H9 (cell line): ENCODE data around the gene EFEMP1. TPM values are rescaled to one million over a fixed set of nuclear protein-coding genes. Genes with fewer than 3 reads are reported as not detected.

Source experiments
- DNase-seq: peaks from one replicate; pipeline ENCODE4 v3.0.0-alpha.2; 2017
- H2AFZ ChIP-seq: one replicate; pipeline ENCODE4 v1.6.1; 2013; ENCODE audit warnings: mild to moderate bottlenecking, low read length, control low read depth, moderate library complexity
- H2AK5ac ChIP-seq: 2 replicates; pipeline ENCODE4 v1.6.1; 2013; ENCODE audit warnings: low read length, control low read depth, mixed read lengths; ENCODE audit not compliant: insufficient read length
- H2BK120ac ChIP-seq: one replicate; pipeline ENCODE4 v1.6.1; 2013; ENCODE audit warnings: low read depth, mild to moderate bottlenecking, low read length, control low read depth, inconsistent platforms; ENCODE audit not compliant: poor library complexity, severe bottlenecking
- H2BK12ac ChIP-seq: 2 replicates; pipeline ENCODE4 v1.6.1; 2013; ENCODE audit warnings: low read length, control low read depth, mixed read lengths, low read depth; ENCODE audit not compliant: insufficient read length
- H2BK15ac ChIP-seq: 2 replicates; pipeline ENCODE4 v1.6.1; 2013; ENCODE audit warnings: low read depth, low read length, control low read depth
- H2BK20ac ChIP-seq: one replicate; pipeline ENCODE4 v1.6.1; 2013; ENCODE audit warnings: low read depth, mild to moderate bottlenecking, low read length, control low read depth, inconsistent platforms; ENCODE audit not compliant: poor library complexity, severe bottlenecking
- H2BK5ac ChIP-seq: 2 replicates; pipeline ENCODE4 v1.6.1; 2013; ENCODE audit warnings: low read length, control low read depth, mixed read lengths; ENCODE audit not compliant: insufficient read length
- H3K14ac ChIP-seq: 2 replicates; pipeline ENCODE4 v1.6.1; 2013; ENCODE audit warnings: low read length, control low read depth; ENCODE audit not compliant: insufficient read depth
- H3K18ac ChIP-seq: 2 replicates; pipeline ENCODE4 v1.6.1; 2013; ENCODE audit warnings: low read depth, mild to moderate bottlenecking, mixed read lengths, low read length, control low read depth; ENCODE audit not compliant: insufficient read length
- H3K23ac ChIP-seq: 2 replicates; pipeline ENCODE4 v1.6.1; 2013; ENCODE audit warnings: low read length, control low read depth, mixed read lengths, low read depth; ENCODE audit not compliant: insufficient read length
- H3K23me2 ChIP-seq: 2 replicates; pipeline ENCODE4 v1.6.1; 2013; ENCODE audit warnings: low read depth, mild to moderate bottlenecking, mixed read lengths, low read length, control low read depth; ENCODE audit not compliant: insufficient read length, poor library complexity, severe bottlenecking
- H3K27ac ChIP-seq: 2 replicates; pipeline ENCODE4 v1.5.1; 2013; ENCODE audit warnings: low read length, control low read depth, mixed read lengths, low read depth; ENCODE audit not compliant: insufficient read length
- H3K27me3 ChIP-seq: 2 replicates; pipeline ENCODE4 v1.6.1; 2013; ENCODE audit warnings: low read length, control low read depth, inconsistent platforms; ENCODE audit not compliant: insufficient read depth
- H3K4ac ChIP-seq: 2 replicates; pipeline ENCODE4 v1.6.1; 2013; ENCODE audit warnings: low read depth, mild to moderate bottlenecking, control low read depth, inconsistent platforms, low read length, moderate library complexity
- H3K4me1 ChIP-seq: 2 replicates; pipeline ENCODE4 v1.6.1; 2013; ENCODE audit warnings: low read length, control low read depth, inconsistent platforms; ENCODE audit not compliant: insufficient read depth
- H3K4me2 ChIP-seq: 2 replicates; pipeline ENCODE4 v1.6.1; 2013; ENCODE audit warnings: low read length, control low read depth, mixed read lengths; ENCODE audit not compliant: insufficient read length, insufficient read depth
- H3K56ac ChIP-seq: 2 replicates; pipeline ENCODE4 v1.6.1; 2013; ENCODE audit warnings: low read depth, mild to moderate bottlenecking, mixed read lengths, low read length, control low read depth; ENCODE audit not compliant: insufficient read length
- H3K79me1 ChIP-seq: 2 replicates; pipeline ENCODE4 v1.6.1; 2013; ENCODE audit warnings: low read depth, mild to moderate bottlenecking, moderate library complexity, low read length, control low read depth, inconsistent platforms; ENCODE audit not compliant: insufficient read depth, poor library complexity, severe bottlenecking
- H3K79me2 ChIP-seq: 2 replicates; pipeline ENCODE4 v1.6.1; 2013; ENCODE audit warnings: low read length, control low read depth, inconsistent platforms; ENCODE audit not compliant: insufficient read depth
- H3K9ac ChIP-seq: 2 replicates; pipeline ENCODE4 v1.6.1; 2013; ENCODE audit warnings: low read length, control low read depth, mixed read lengths; ENCODE audit not compliant: insufficient read length; ENCODE audit errors: extremely low read depth
- H3K9me3 ChIP-seq: one replicate; pipeline ENCODE4 v1.6.1; 2013; ENCODE audit warnings: low read depth, low read length, inconsistent platforms; ENCODE audit not compliant: control insufficient read depth
- H3T11ph ChIP-seq: one replicate; pipeline ENCODE4 v1.6.1; 2013; ENCODE audit warnings: mild to moderate bottlenecking, low read length, control low read depth, inconsistent platforms
- H4K20me1 ChIP-seq: one replicate; pipeline ENCODE4 v1.6.1; 2013; ENCODE audit not compliant: control insufficient read depth, insufficient read length, insufficient read depth
- H4K5ac ChIP-seq: 2 replicates; pipeline ENCODE4 v1.6.1; 2013; ENCODE audit warnings: low read depth, mild to moderate bottlenecking, mixed read lengths, low read length, control low read depth; ENCODE audit not compliant: insufficient read length
- H4K8ac ChIP-seq: replicated peaks from 2 replicates; pipeline ENCODE4 v1.6.1; 2013; ENCODE audit warnings: low read length, control low read depth, mixed read lengths, low read depth; ENCODE audit not compliant: insufficient read length
- H4K91ac ChIP-seq: 2 replicates; pipeline ENCODE4 v1.6.1; 2013; ENCODE audit warnings: low read depth, mild to moderate bottlenecking, moderate library complexity, mixed read lengths, low read length, control low read depth; ENCODE audit not compliant: insufficient read length
- H3K27ac Mint-ChIP-seq, 3 experiments: 2 replicates in 2 of 3; 3 replicates in 1 of 3; pipeline ENCODE4 v1.8.0; 2020 to 2021; ENCODE audit warnings: mixed read lengths in 3 of 3, mild to moderate bottlenecking in 1 of 3, moderate library complexity in 1 of 3
- H3K27me3 Mint-ChIP-seq: 2 replicates; pipeline ENCODE4 v1.8.0; 2021; ENCODE audit warnings: low read depth, mild to moderate bottlenecking, moderate library complexity, mixed read lengths
- H3K36me3 Mint-ChIP-seq, 3 experiments: 2 replicates in 2 of 3; 3 replicates in 1 of 3; pipeline ENCODE4 v1.8.0; 2020 to 2021; ENCODE audit warnings: low read depth in 3 of 3, mixed read lengths in 3 of 3; ENCODE audit not compliant: insufficient read depth in 1 of 3
- H3K4me1 Mint-ChIP-seq, 2 experiments: 2 replicates each; pipeline ENCODE4 v1.8.0; 2020; ENCODE audit warnings: mixed read lengths in 2 of 2
- H3K4me3 Mint-ChIP-seq, 2 experiments: 2 replicates in 1 of 2; 3 replicates in 1 of 2; pipeline ENCODE4 v1.8.0; 2020 to 2021; ENCODE audit warnings: mild to moderate bottlenecking in 2 of 2, mixed read lengths in 2 of 2, moderate library complexity in 1 of 2
- H3K9me3 Mint-ChIP-seq, 2 experiments: 2 replicates in 1 of 2; 3 replicates in 1 of 2; pipeline ENCODE4 v1.8.0; 2020; ENCODE audit warnings: mild to moderate bottlenecking in 2 of 2, mixed read lengths in 2 of 2, moderate library complexity in 1 of 2
- WGBS: extraction: QIAGEN DNeasy Blood & Tissue Kit; methylation state at CpG from one replicate; pipeline ENCODE4 v1.1.7; 2013; ENCODE audit warnings: missing lambda C conversion rate, low lambda C conversion rate, mixed read lengths; ENCODE audit not compliant: insufficient read length; ENCODE audit errors: extremely low coverage; 5-methylcytosine and 5-hydroxymethylcytosine counted together
- total RNA-seq: library from RNA; stranded (reverse); gene quantifications from 2 replicates; pipeline ENCODE4 v1.2.1, GENCODE V29; 2021
- TF ChIP-seq, protein P1 (sequence below): fragments of 200-600 bp; sonication (generic); conservative IDR thresholded peaks from 3 replicates; pipeline ENCODE4 v1.8.0; 2021; ENCODE audit warnings: antibody characterized with exemption, mild to moderate bottlenecking

EFEMP1 gene
- total RNA-seq, 1 experiment from 2014 or later = 3.5 TPM

- Histone ChIP-seq H3K23ac (no peak overlapping the region), H3K27me3 (no peaks in the 10 kb centered on the region), H3K4me1 (peaks cover 5% of the 10 kb centered on the region), H3K14ac (no peak overlapping the region), H3K18ac (no peak overlapping the region), H4K91ac (no peak overlapping the region), H3T11ph (no peak overlapping the region), H3K4ac (no peak overlapping the region), H2AFZ (no peak overlapping the region), H4K8ac (no peak overlapping the region), H2AK5ac (no peak overlapping the region), H3K79me2 (no peaks in the 10 kb centered on the region), H4K5ac (no peak overlapping the region), H2BK5ac (no peak overlapping the region), H2BK20ac (no peak overlapping the region), H3K27ac (no peak overlapping the region), H3K23me2 (no peaks in the 10 kb centered on the region), H3K4me2 (no peak overlapping the region), H4K20me1 (no peaks in the 10 kb centered on the region), H3K56ac (no peak overlapping the region), H2BK12ac (no peak overlapping the region), H3K9me3 (no peaks in the 10 kb centered on the region), H2BK15ac (no peak overlapping the region), H3K9ac (no peak overlapping the region), H3K79me1 (no peaks in the 10 kb centered on the region), H2BK120ac (no peak overlapping the region)
- WGBS = no CpG with 5 or more reads among the region's 3 CpGs
- Mint-ChIP-seq H3K27me3 (no peaks in the 10 kb centered on the region), H3K36me3 (no peaks in the 10 kb centered on the region), H3K27ac (no peak overlapping the region), H3K4me1 (peaks cover 4 to 9% of the 10 kb centered on the region in 2 experiments), H3K9me3 (no peaks in the 10 kb centered on the region), H3K4me3 (no peak overlapping the region)
- TF ChIP-seq, protein P1, sequence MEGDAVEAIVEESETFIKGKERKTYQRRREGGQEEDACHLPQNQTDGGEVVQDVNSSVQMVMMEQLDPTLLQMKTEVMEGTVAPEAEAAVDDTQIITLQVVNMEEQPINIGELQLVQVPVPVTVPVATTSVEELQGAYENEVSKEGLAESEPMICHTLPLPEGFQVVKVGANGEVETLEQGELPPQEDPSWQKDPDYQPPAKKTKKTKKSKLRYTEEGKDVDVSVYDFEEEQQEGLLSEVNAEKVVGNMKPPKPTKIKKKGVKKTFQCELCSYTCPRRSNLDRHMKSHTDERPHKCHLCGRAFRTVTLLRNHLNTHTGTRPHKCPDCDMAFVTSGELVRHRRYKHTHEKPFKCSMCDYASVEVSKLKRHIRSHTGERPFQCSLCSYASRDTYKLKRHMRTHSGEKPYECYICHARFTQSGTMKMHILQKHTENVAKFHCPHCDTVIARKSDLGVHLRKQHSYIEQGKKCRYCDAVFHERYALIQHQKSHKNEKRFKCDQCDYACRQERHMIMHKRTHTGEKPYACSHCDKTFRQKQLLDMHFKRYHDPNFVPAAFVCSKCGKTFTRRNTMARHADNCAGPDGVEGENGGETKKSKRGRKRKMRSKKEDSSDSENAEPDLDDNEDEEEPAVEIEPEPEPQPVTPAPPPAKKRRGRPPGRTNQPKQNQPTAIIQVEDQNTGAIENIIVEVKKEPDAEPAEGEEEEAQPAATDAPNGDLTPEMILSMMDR = no peak
- DNase-seq = no peak
Observed at GRCh38 chr2:55883357-55883756, 40.2 kb downstream of the EFEMP1 start.
